GM12873 (cell line): ENCODE data around the gene IMMP2L.

ENCODE experiments used
- TF ChIP-seq, protein P1 (sequence below): IDR thresholded peaks from 2 replicates; pipeline ENCODE4 v1.5.1; 2012; ENCODE audit warnings: low read depth, mild to moderate bottlenecking, moderate library complexity, low read length, control low read depth; ENCODE audit not compliant: insufficient read depth; ENCODE audit errors: missing control alignments

Gene IMMP2L

GRCh38 chr7:111339006-111339405 is 223.3 kb downstream of the IMMP2L start:
- TF ChIP-seq, protein P1, sequence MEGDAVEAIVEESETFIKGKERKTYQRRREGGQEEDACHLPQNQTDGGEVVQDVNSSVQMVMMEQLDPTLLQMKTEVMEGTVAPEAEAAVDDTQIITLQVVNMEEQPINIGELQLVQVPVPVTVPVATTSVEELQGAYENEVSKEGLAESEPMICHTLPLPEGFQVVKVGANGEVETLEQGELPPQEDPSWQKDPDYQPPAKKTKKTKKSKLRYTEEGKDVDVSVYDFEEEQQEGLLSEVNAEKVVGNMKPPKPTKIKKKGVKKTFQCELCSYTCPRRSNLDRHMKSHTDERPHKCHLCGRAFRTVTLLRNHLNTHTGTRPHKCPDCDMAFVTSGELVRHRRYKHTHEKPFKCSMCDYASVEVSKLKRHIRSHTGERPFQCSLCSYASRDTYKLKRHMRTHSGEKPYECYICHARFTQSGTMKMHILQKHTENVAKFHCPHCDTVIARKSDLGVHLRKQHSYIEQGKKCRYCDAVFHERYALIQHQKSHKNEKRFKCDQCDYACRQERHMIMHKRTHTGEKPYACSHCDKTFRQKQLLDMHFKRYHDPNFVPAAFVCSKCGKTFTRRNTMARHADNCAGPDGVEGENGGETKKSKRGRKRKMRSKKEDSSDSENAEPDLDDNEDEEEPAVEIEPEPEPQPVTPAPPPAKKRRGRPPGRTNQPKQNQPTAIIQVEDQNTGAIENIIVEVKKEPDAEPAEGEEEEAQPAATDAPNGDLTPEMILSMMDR, result no peak

GRCh38 chr7:111333010-111333409 is 229.3 kb downstream of the IMMP2L start:
- TF ChIP-seq, protein P1, result no peak

DNA sequence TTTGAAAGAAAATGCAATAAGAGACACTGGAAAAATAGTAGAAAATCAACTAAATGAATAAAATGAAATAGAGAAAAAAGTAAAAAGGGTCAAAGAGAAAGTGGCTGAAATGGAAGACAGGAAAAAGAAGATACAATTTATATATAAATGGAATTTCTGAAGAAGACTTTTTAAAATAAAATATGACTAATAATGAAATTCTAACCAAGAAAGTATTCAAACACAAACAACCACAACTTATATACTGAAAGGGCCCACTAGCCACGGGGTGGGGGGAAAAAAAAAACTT is 232.1 kb downstream of the IMMP2L start:
- TF ChIP-seq, protein P1, result no peak

DNA sequence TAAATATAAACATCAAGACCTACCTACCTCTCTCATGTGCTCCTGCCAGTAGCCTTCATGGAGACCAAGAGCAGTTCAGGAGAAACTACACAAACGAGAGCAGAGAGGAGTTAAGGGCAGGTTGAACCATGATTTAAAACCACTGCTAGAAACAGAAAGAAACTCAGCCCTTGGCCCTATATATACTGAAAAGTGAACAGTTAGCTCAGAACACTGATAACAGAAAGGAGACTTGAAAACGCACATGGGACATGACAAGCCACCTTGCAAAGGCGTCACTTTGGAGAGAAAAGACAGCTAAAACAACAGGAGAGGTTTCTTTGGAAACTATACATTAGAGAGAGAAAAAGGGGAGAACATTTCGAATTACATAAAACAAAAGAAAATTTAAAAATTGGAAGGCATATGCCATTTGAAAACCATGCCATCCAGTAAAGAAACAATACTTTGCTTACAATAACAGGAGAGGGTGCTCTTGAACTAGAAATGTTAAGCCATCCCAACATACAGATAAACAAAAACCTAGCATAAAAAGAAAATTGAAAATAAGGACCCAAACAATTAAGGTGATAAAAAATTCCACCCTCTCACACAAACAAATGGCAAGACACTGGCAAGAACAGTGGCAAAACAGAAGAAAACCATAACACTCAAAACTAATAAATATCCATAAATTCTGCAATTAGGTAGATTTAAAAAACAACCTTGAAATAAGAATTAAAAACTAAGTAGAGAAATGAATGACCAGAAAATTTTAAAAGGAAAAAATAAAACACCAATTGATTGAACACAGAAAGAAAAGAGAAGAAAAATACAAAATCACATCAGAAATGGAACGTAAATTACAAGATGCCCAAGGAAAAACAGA is 232.7 kb downstream of the IMMP2L start:
- TF ChIP-seq, protein P1, result no peak

GRCh38 chr7:111328487-111328886 is 233.8 kb downstream of the IMMP2L start:
- TF ChIP-seq, protein P1, result no peak

- TF ChIP-seq, protein P1, result no peak
These were observed 237.5 kb downstream of the IMMP2L start for GRCh38 chr7:111324776-111325175.

GRCh38 chr7:111324228-111324627 is 238.1 kb downstream of the IMMP2L start:
- TF ChIP-seq, protein P1, result no peak

DNA sequence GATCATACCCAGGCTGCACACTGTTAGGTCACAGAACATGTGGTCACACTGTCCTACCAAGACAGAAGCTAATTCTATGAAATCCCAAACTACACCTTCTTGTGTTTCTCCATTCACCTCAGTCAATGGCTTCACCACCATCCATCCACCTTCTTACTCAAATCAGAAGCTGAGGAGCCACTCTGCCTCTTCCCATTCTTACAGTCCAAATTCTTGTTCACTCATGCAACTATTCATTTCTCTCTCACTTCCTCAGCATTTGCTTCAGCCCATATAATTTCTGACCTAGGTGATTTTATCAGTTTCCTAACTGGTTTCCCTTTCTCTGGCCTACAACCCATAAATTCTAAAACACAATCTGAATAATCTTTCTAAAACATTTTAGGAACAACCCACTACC is 242.2 kb downstream of the IMMP2L start:
- TF ChIP-seq, protein P1, result no peak
